GM23248 (cell line): ENCODE results near the gene MGP.

Experiments
- EZH2 ChIP-seq: fragments of 200-600 bp; sonication (generic); IDR thresholded peaks from 2 replicates; pipeline ENCODE4 v1.6.1; 2018; ENCODE audit warnings: antibody characterized with exemption, mild to moderate bottlenecking; ENCODE audit not compliant: insufficient read depth, poor library complexity, severe bottlenecking
- EZH2phosphoT487 ChIP-seq: fragments of 200-600 bp; sonication (generic); IDR thresholded peaks from 2 replicates; pipeline ENCODE4 v1.6.1; 2018; ENCODE audit warnings: antibody characterized with exemption, moderate library complexity, mild to moderate bottlenecking, low read depth; ENCODE audit not compliant: insufficient read depth

DNA sequence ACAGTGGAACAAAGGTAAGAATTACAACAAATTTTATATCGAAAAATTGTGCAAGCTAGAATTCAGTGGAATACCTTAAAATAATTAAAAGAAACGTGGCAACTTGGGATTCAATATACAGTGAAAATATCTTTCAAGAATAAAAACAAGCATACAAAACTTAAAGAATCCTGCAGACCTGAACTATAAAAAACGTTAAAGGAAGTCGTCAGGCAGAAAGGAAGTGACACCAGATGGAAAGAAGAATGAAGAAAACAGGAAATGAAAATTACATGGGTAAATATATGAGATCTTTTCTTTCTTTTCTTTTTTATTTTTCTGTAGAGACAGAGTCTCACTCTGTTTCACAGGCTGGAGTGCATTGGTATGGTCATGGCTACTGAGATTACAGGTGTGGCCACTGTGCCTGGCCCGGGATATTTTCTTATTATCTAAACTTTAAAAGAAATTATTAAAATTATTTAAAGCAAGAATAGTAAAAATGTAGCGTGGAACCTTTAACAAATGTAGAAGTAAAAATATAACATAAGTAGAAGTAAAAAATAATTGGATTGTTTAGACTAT is 4.7 kb downstream of the MGP start:
- TF ChIP-seq EZH2 (no peak), EZH2phosphoT487 (no peak)
